Measurements from ENCODE around the gene ADAP1.

Gene ADAP1

GRCh38 chr7:863106-863505 lies 91.4 kb downstream of the ADAP1 start:
- no peak overlapping the region for H2AFZ ChIP-seq (ENCODE audit: insufficient read depth, low read length, poor library complexity)
- H4K12ac ChIP-seq (ENCODE audit: low read depth, low read length) = no peak overlapping the region
- H4K8ac ChIP-seq (ENCODE audit: low read depth, low read length) = no peak overlapping the region
- no peak overlapping the region for H3K4ac ChIP-seq (ENCODE audit: low read depth, low read length)
- no peak overlapping the region for H4K91ac ChIP-seq (ENCODE audit: low read depth, low read length)
- H3K79me1 ChIP-seq (ENCODE audit: low read length) = no peaks in the 10 kb centered on the region
- no CpG with 5 or more reads among the region's 16 CpGs for WGBS (ENCODE audit: extremely low coverage, insufficient coverage, insufficient read length)
- H2BK5ac ChIP-seq (ENCODE audit: low read depth, low read length, poor library complexity) = no peak overlapping the region
- H2AK5ac ChIP-seq (ENCODE audit: low read length) = no peak overlapping the region
- no peak overlapping the region for H3K18ac ChIP-seq (ENCODE audit: low read length)
- H3K4me1 ChIP-seq (ENCODE audit: control insufficient read depth in 1 of 2, insufficient read depth in 2 of 2, low read length in 2 of 2) = peaks cover 0 to 2% of the 10 kb centered on the region in 2 experiments
- no peak overlapping the region for H2BK12ac ChIP-seq (ENCODE audit: low read length)
- no peak overlapping the region for H2BK120ac ChIP-seq (ENCODE audit: insufficient read depth, low read length, poor library complexity)
- DNase-seq = no peak
- H3K27ac ChIP-seq (ENCODE audit: low read depth, low read length) = no peak overlapping the region
- no peak overlapping the region for H3K4me2 ChIP-seq (ENCODE audit: low read length)
- H3K4me3 ChIP-seq (ENCODE audit: low read depth, low read length) = no peak overlapping the region
- H3K27me3 ChIP-seq (ENCODE audit: insufficient read depth, low read length) = no peaks in the 10 kb centered on the region
- H3K14ac ChIP-seq (ENCODE audit: low read length) = no peak overlapping the region
- H3K79me2 ChIP-seq (ENCODE audit: control insufficient read depth, insufficient read depth, low read length, poor library complexity) = no peaks in the 10 kb centered on the region
- peaks cover 58 to 62% of the 10 kb centered on the region in 2 experiments for H3K36me3 ChIP-seq (ENCODE audit: control insufficient read depth in 1 of 2, insufficient read depth in 2 of 2, low read length in 2 of 2)
- H3K9me3 ChIP-seq (ENCODE audit: insufficient read depth, low read depth, low read length) = no peaks in the 10 kb centered on the region
- H3K23ac ChIP-seq (ENCODE audit: low read length) = no peak overlapping the region
- no peak overlapping the region for H3K9ac ChIP-seq (ENCODE audit: low read length)

- H3K4me2 ChIP-seq (ENCODE audit: low read length) = no peak overlapping the region
- H3K14ac ChIP-seq (ENCODE audit: low read length) = no peak overlapping the region
- no peak overlapping the region for H4K12ac ChIP-seq (ENCODE audit: low read depth, low read length)
- no peak overlapping the region for H2AFZ ChIP-seq (ENCODE audit: insufficient read depth, low read length, poor library complexity)
- no peak overlapping the region for H4K8ac ChIP-seq (ENCODE audit: low read depth, low read length)
- no peak overlapping the region for H3K18ac ChIP-seq (ENCODE audit: low read length)
- H2BK120ac ChIP-seq (ENCODE audit: insufficient read depth, low read length, poor library complexity) = no peak overlapping the region
- H2AK5ac ChIP-seq (ENCODE audit: low read length) = no peak overlapping the region
- no peak overlapping the region for H3K9ac ChIP-seq (ENCODE audit: low read length)
- no peaks in the 10 kb centered on the region for H3K79me1 ChIP-seq (ENCODE audit: low read length)
- H4K91ac ChIP-seq (ENCODE audit: low read depth, low read length) = no peak overlapping the region
- no peak for DNase-seq
- no peaks in the 10 kb centered on the region for H3K27me3 ChIP-seq (ENCODE audit: insufficient read depth, low read length)
- peaks cover 51 to 58% of the 10 kb centered on the region in 2 experiments for H3K36me3 ChIP-seq (ENCODE audit: control insufficient read depth in 1 of 2, insufficient read depth in 2 of 2, low read length in 2 of 2)
- H3K4me1 ChIP-seq (ENCODE audit: control insufficient read depth in 1 of 2, insufficient read depth in 2 of 2, low read length in 2 of 2) = peaks cover 0 to 2% of the 10 kb centered on the region in 2 experiments
- no peaks in the 10 kb centered on the region for H3K9me3 ChIP-seq (ENCODE audit: insufficient read depth, low read depth, low read length)
- no peak overlapping the region for H2BK5ac ChIP-seq (ENCODE audit: low read depth, low read length, poor library complexity)
- H3K4me3 ChIP-seq (ENCODE audit: low read depth, low read length) = no peak overlapping the region
- H3K27ac ChIP-seq (ENCODE audit: low read depth, low read length) = no peak overlapping the region
- no peak overlapping the region for H2BK12ac ChIP-seq (ENCODE audit: low read length)
- no CpG with 5 or more reads among the region's 6 CpGs for WGBS (ENCODE audit: extremely low coverage, insufficient coverage, insufficient read length)
- H3K23ac ChIP-seq (ENCODE audit: low read length) = no peak overlapping the region
- H3K4ac ChIP-seq (ENCODE audit: low read depth, low read length) = no peak overlapping the region
- no peaks in the 10 kb centered on the region for H3K79me2 ChIP-seq (ENCODE audit: control insufficient read depth, insufficient read depth, low read length, poor library complexity)
These were observed 92.3 kb downstream of the ADAP1 start for GRCh38 chr7:862157-862556.

GRCh38 chr7:861222-861621 lies 93.3 kb downstream of the ADAP1 start:
- Histone ChIP-seq H3K4me1 (ENCODE audit: control insufficient read depth in 1 of 2, insufficient read depth in 2 of 2, low read length in 2 of 2) (peaks cover 0 to 2% of the 10 kb centered on the region in 2 experiments), H3K4me2 (ENCODE audit: low read length) (no peak overlapping the region), H4K91ac (ENCODE audit: low read depth, low read length) (no peak overlapping the region), H2BK5ac (ENCODE audit: low read depth, low read length, poor library complexity) (no peak overlapping the region), H3K9me3 (ENCODE audit: insufficient read depth, low read depth, low read length) (no peaks in the 10 kb centered on the region), H3K9ac (ENCODE audit: low read length) (no peak overlapping the region), H3K27me3 (ENCODE audit: insufficient read depth, low read length) (no peaks in the 10 kb centered on the region), H4K12ac (ENCODE audit: low read depth, low read length) (no peak overlapping the region), H3K79me2 (ENCODE audit: control insufficient read depth, insufficient read depth, low read length, poor library complexity) (no peaks in the 10 kb centered on the region), H2BK12ac (ENCODE audit: low read length) (no peak overlapping the region), H3K27ac (ENCODE audit: low read depth, low read length) (no peak overlapping the region), H3K79me1 (ENCODE audit: low read length) (no peaks in the 10 kb centered on the region), H3K14ac (ENCODE audit: low read length) (no peak overlapping the region), H3K4ac (ENCODE audit: low read depth, low read length) (no peak overlapping the region), H2AFZ (ENCODE audit: insufficient read depth, low read length, poor library complexity) (no peak overlapping the region), H3K23ac (ENCODE audit: low read length) (no peak overlapping the region), H3K36me3 (ENCODE audit: control insufficient read depth in 1 of 2, insufficient read depth in 2 of 2, low read length in 2 of 2) (peaks cover 56 to 62% of the 10 kb centered on the region in 2 experiments), H4K8ac (ENCODE audit: low read depth, low read length) (no peak overlapping the region), H3K4me3 (ENCODE audit: low read depth, low read length) (no peak overlapping the region), H3K18ac (ENCODE audit: low read length) (no peak overlapping the region), H2BK120ac (ENCODE audit: insufficient read depth, low read length, poor library complexity) (no peak overlapping the region), H2AK5ac (ENCODE audit: low read length) (no peak overlapping the region)
- WGBS (ENCODE audit: extremely low coverage, insufficient coverage, insufficient read length) = no CpG with 5 or more reads among the region's 9 CpGs
- no peak for DNase-seq

GRCh38 chr7:860149-860548 lies 94.3 kb downstream of the ADAP1 start:
- H2BK12ac ChIP-seq (ENCODE audit: low read length) = no peak overlapping the region
- H3K79me1 ChIP-seq (ENCODE audit: low read length) = no peaks in the 10 kb centered on the region
- no peak overlapping the region for H3K4me2 ChIP-seq (ENCODE audit: low read length)
- no peak overlapping the region for H3K23ac ChIP-seq (ENCODE audit: low read length)
- no peak overlapping the region for H4K8ac ChIP-seq (ENCODE audit: low read depth, low read length)
- no peak overlapping the region for H4K12ac ChIP-seq (ENCODE audit: low read depth, low read length)
- H2BK120ac ChIP-seq (ENCODE audit: insufficient read depth, low read length, poor library complexity) = no peak overlapping the region
- peaks cover 57 to 60% of the 10 kb centered on the region in 2 experiments for H3K36me3 ChIP-seq (ENCODE audit: control insufficient read depth in 1 of 2, insufficient read depth in 2 of 2, low read length in 2 of 2)
- H3K27ac ChIP-seq (ENCODE audit: low read depth, low read length) = no peak overlapping the region
- no peak for DNase-seq
- no peak overlapping the region for H2AK5ac ChIP-seq (ENCODE audit: low read length)
- H3K79me2 ChIP-seq (ENCODE audit: control insufficient read depth, insufficient read depth, low read length, poor library complexity) = no peaks in the 10 kb centered on the region
- no peak overlapping the region for H3K9ac ChIP-seq (ENCODE audit: low read length)
- WGBS (ENCODE audit: extremely low coverage, insufficient coverage, insufficient read length) = no CpG with 5 or more reads among the region's 21 CpGs
- H3K14ac ChIP-seq (ENCODE audit: low read length) = no peak overlapping the region
- H3K9me3 ChIP-seq (ENCODE audit: insufficient read depth, low read depth, low read length) = no peaks in the 10 kb centered on the region
- H3K4ac ChIP-seq (ENCODE audit: low read depth, low read length) = no peak overlapping the region
- H2BK5ac ChIP-seq (ENCODE audit: low read depth, low read length, poor library complexity) = no peak overlapping the region
- no peaks in the 10 kb centered on the region for H3K27me3 ChIP-seq (ENCODE audit: insufficient read depth, low read length)
- H2AFZ ChIP-seq (ENCODE audit: insufficient read depth, low read length, poor library complexity) = no peak overlapping the region
- no peak overlapping the region for H4K91ac ChIP-seq (ENCODE audit: low read depth, low read length)
- no peak overlapping the region for H3K18ac ChIP-seq (ENCODE audit: low read length)
- H3K4me3 ChIP-seq (ENCODE audit: low read depth, low read length) = no peak overlapping the region
- peaks cover 0 to 2% of the 10 kb centered on the region in 2 experiments for H3K4me1 ChIP-seq (ENCODE audit: control insufficient read depth in 1 of 2, insufficient read depth in 2 of 2, low read length in 2 of 2)
